Muscle of back (tissue), 11 donors: ENCODE results near the gene EPHA10. TPM values are rescaled to one million over a fixed set of nuclear protein-coding genes. Genes with fewer than 3 reads are reported as not detected.
"Not testable (repeated sequence)": the region's sequence is repeated elsewhere in the genome, so short reads cannot be mapped to it uniquely, and the experiment has no call there.

Source experiments
- DNase-seq, 3 donors: peaks; one replicate each; pipeline versions ENCODE4 v3.0.0 to v3.0.0-alpha.2; 2013
- polyA plus RNA-seq, 10 donors: library from polyadenylated mRNA; unstranded; fragments of 120-200 nt; gene quantifications; one replicate each; pipeline ENCODE4 v1.2.1, GENCODE V29; 2013; ENCODE audit not compliant: insufficient read length in 10 of 10

EPHA10 gene
- polyA plus RNA-seq, 10 donors = 0.04 to 0.26 (median 0.18) TPM; not detected in 5

DNA sequence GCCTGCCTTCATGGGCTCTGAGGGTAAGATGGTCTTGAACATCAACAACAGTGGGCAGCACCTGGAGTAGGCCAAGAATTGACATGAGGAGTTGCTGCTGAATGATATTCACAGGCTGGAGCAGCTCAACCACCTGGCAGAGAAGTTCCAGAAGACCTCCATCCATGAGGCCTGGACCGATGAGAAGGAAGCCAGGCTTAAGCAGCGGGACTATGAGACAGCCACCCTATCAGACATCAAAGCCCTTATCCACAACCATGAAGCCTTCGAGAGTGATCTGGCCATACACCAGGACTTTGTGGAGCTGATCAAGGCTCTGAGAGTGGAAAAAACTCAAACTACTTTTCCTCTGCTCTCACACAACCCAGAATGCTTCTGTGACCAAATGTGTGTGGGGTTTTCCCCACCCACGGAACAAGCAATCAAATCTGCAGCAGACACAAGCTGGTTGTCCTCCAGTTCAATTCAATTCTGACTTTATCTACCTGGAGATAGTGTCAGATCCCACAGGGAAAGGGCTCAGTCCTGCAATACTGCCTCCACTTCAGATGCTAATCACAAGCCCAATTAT lies 12.1 kb upstream of the EPHA10 start:
- DNase-seq = no peak

DNA sequence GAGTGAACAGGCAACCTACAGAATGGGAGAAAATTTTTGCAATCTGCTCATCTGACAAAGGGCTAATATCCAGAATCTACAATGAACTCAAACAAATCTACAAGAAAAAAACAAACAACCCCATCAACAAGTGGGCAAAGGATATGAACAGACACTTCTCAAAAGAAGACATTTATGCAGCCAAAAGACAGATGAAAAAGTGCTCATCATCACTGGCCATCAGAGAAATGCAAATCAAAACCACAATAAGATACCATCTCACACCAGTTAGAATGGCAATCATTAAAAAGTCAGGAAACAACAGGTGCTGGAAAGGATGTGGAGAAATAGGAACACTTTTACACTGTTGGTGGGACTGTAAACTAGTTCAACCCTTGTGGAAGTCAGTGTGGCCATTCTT lies 6.5 kb upstream of the EPHA10 start:
- DNase-seq = not testable (repeated sequence)

GRCh38 chr1:37767488-37767887 lies 2.6 kb upstream of the EPHA10 start:
- DNase-seq = no peak

- no peak for DNase-seq
Measured at GRCh38 chr1:37765916-37766664, 1.2 kb upstream of the EPHA10 start.

DNA sequence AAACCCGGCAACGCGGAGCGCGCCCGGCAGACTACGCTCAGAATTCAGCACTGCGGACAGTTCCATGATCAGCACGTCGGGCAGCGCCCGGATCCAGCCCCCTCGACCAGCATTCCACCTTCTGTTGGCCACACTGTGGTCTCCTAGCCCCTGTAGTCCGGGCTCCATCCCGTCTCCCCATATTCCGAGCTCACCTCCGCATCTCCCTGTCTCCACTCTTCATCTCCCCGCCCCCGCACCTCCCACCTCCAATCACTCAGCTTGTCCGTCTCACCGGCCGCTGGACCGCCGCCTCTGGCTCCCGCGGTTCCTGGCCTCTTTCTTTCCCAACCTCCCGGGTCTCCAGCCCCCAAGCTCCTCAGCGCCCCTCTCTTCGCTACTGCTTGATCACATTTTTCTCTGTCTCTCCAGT lies 500 bp downstream of the EPHA10 start:
- DNase-seq = peak; percentile 22 to 72 (median 70)

- no peak for DNase-seq
Measured at GRCh38 chr1:37763791-37764413, 1.0 kb downstream of the EPHA10 start.

DNA sequence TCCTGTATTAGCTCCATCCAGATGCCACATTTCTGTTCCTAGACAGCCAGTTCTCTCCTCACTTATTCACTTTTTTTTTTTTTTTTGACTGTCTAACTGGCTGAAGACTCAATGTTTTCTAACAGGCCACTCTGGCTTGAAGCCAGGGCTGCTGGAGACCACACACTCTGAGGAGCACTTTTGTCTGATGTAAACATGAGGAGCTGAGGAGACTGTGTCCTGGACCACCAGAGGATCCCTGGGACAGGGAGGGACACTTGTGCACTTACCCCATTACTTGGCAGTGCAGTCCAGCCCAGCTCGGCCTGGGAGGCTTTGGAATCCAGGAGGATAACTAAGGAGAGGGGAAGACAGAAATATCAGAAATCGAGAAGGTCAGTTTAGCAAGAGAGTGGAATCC lies 2.4 kb downstream of the EPHA10 start:
- DNase-seq = no peak

DNA sequence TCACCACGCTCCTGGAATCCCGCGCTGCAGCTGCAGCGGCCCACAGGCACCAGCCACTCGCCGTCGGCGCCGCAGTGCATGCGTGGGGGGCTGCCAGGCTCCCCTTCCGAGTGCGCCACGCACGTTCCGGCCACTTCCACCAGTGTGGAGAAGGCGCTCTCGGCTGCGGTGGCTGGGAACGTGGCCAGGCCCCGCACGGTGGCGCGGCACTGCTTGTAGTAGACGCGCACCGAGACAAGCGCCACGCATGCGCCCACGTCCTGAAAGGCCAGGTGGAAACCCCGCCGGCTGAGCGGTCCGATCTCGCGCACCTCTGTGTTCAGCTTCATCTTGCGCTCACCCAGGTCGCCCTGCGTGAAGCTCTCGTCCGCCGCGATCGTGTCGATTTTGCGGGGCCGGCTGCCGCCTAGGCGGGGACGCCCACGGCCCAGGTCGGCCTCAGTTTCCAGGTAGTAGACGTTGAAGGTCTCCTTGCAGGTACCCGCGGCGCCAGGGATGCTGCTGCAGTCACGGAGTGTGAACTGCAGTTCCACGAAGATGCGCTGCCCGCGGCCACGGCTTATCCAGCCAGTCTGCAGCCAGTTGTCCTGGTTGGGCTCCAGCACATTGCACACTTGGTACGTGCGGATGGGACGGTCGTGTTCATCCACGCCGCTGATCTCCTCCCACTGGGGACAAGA lies 3.4 kb downstream of the EPHA10 start:
- DNase-seq = no peak

DNA sequence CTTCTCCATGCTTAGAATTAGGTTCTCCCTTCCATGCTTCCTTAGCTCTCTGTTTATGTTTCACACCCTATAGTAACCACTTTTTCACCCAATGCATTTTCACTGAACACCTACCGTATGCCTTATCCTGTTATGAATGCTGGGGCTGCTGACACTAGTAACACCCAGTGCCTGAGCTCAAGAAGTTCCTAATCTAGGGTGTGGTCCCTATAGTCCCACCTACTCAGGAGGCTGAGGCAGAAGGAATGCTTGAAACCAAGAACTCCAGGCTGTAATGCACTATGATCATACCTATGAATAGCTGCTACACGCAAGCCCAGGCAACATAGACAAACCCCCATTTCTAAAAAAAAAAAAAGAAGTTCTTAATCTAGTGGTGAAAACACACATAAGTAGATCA lies 5.5 kb downstream of the EPHA10 start:
- no peak for DNase-seq

DNA sequence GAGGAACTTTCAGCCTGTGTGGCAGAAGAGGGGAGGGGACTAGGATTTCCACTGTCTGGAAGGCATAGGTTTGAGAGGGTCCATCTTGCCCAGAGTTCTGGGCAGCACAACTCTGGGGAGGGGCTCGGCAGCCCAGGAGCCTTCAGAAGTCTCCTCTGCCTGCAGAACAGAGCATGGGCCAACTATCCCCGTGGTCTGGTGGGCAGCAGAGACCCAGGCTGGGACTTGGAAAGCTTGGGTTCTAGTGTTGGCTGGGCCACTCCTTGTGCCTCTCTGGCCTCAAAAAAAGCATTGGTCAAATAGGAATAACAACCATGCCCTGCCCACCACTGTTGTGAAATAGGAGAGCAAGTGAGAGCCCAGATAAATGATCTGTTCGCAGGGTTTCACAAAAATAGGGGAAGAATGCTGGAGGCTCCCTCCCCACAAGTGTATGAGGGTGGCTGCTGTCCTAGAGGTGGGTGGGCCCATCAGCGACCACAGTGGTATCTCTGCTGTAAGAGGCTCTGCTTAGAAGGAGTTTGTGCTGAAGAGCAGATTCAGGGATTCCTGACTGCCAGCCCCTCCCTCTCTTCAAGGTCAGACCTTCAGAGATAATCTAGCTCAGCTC lies 8.9 kb downstream of the EPHA10 start:
- DNase-seq = no peak

DNA sequence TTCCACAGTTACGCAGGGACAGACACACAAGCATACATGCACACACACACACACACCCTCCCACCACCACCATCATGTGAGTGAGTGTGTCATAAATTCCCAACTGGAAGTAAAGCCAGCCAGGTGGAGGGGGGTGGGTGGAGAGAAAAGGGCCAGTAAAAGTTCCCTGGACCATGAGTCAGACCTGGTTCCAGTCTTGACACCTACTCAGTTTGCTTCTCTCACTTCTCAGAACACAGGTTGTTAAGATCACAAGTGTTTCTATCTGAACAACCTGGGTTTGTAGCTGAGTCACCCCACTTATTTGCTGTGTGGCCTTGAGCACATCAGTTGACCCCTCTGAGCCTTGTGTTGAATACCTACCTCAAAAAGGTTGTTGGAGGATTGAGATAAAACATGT lies 9.6 kb downstream of the EPHA10 start:
- no peak for DNase-seq

- no peak for DNase-seq
Measured at GRCh38 chr1:37753473-37754321, 11.2 kb downstream of the EPHA10 start.

DNA sequence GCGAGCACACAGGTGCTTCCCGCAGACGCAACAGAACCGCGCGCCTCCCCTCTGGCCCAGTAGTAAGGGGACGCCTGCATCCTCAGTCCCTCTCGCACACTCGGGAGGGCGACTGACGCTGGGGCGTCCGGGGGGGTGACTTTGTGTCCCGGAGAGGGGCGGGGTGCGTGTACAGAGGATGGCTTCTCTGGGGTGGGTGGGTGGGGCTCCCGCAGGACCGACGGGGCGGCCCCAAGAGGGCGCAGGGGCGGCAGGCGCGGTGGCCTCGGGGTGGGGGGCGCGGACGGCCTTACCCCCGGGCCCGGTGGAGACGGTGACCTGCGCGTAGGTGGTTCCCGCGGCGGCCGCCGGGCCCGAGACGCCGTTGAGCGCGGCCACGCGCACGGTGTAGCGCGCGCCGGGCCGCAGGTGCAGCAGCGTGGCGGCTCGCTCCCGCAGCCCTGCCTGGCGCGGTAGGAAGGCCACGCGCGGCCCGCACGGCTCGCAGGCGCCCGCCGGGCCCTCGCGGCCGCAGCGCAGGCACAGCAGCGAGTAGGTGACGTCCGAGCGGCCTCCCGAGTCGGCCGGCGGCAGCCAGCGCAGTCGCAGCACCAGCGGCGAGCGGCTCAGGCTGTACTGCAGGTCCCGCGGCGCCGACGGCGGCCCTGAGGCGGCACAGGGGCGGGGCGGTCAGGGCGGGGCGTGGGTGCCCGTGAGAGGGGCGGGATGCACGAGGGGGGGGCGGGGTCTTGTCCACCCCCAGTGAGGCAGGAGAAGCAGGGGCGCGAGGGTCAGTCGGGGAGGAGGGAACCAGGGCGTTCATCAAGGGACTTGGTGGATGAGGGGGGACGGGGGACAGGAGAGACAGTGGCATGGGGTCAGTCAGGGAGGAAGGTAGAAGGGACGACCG lies 12.1 kb downstream of the EPHA10 start:
- no peak for DNase-seq

GRCh38 chr1:37752213-37752582 lies 12.7 kb downstream of the EPHA10 start:
- DNase-seq = no peak

- no peak for DNase-seq
Measured at GRCh38 chr1:37748565-37748964, 16.4 kb downstream of the EPHA10 start.

DNA sequence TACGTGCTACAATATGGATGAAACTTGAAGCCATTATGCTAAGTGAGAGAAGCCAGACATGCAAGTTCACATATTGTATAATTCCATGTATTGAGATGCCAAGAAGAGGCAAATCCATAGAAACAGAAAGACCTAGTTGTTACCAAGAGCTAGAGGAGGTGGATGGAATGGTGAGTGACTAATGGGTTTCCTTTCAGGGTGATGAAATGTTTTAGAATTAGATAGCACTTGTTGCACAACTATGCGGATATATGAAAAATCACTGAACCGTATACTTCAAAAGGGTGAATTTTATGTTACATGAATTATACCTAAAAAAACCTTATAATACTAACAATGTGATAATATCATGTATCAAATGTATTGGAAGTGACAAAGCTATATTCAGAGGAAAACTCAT lies 18.1 kb downstream of the EPHA10 start:
- DNase-seq = no peak

- DNase-seq = no peak
Measured at GRCh38 chr1:37741662-37742061, 23.3 kb downstream of the EPHA10 start.

DNA sequence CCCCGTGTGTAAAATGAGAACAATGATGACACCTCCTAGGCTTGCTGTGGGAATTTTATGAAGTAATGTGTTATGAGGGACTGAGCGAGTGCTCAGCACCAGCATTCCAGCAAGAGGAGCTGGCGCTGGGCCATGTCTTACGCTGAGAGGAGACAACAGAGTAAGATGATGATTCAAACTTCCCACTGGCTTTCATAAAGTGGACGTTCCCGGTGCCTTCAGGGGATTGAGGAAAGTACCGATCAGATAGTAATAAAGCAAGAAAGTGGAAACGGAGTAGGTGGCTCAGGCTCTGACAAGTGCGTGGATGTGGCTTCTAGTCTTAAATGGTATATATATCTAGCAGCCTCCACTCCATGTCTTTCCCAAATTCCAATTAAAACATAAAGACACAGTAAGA lies 23.8 kb downstream of the EPHA10 start:
- DNase-seq = peak in 1 of 3 donors; percentile 7

DNA sequence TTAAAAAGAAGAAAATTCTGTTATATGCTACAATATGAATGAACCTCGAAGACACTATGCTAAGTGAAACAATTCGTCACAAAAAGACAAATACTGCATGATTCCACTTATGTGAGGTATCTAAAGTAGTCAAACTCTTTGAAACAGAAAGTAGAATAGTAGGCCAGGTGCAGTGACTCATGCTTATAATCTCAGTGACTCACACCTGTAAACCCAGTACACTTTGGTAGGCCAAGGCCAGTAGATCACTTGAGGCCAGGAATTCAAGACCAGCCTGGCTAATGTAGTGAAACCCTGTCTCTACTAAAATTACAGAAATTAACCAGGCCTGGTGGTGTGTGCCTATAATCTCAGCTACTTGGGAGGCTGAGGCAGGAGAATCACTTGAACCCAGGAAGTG lies 25.7 kb downstream of the EPHA10 start:
- no peak for DNase-seq

DNA sequence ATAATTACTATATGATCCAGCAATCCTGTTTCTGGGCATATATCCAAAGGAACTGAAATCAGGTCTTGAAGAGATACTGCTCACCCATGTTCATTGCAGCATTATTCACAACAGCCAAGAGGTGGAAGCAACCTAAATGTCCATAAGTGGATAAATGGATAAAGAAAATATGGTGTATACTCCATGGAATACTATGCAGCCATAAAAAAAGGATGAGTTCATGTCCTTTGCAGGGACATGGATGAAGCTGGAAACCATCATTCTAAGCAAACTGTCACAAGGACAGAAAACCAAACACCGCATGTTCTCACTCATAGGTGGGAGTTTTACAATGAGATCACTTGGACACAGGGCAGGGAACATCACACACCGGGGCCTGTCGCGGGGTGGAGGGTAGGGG lies 26.3 kb downstream of the EPHA10 start:
- not testable (repeated sequence) for DNase-seq
